ENCODE results near the gene H6PD.

DNA sequence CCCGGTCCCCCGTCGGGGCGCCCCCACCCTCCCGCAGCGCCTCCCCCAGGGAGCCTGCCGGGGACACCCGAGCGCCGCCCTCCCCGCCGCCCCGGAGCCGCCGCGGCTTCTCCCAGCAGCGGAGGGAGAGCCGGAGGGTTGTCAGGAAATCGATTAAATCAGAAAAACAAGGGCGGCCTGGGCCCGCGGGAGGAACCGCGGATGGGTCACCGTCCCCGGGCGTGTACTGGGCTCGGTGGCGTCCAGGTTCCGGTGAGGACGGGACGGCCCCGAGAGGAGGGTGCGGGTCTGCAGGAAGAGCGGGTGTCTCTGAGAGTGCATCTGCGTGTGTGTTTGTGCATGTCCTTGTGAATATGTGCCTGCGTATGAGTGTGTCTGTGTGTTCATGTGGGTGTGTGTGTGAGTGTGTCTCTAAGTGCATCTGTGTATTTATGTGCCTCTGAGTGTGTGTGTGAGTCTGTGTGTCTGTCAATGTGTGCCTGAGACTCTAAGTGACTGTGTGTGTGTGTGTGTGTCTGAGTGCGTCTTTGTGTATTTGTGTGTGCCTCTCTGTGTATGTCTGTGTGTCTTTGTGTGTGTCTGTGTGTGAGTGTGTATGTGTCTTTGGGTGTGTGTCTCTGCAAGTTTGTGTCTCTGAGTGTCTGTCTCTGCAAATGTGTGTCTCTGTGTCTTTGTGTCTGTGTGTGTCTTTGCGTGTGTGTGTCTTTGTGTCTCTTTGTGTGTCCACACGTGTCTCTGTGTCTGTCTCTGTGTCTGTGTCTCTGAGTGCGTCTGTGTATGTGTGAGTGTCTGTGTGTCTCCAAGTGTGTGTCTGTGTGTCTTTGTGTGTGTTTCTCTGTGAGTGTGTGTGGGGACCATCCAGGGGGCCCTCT lies 59.2 kb downstream of the H6PD start:
- TF ChIP-seq JUN (IDR thresholded peaks at IDR 0.05; ENCODE audit: borderline replicate concordance, insufficient read depth, insufficient read length, low read depth) = no peak
- TF ChIP-seq, protein P1, sequence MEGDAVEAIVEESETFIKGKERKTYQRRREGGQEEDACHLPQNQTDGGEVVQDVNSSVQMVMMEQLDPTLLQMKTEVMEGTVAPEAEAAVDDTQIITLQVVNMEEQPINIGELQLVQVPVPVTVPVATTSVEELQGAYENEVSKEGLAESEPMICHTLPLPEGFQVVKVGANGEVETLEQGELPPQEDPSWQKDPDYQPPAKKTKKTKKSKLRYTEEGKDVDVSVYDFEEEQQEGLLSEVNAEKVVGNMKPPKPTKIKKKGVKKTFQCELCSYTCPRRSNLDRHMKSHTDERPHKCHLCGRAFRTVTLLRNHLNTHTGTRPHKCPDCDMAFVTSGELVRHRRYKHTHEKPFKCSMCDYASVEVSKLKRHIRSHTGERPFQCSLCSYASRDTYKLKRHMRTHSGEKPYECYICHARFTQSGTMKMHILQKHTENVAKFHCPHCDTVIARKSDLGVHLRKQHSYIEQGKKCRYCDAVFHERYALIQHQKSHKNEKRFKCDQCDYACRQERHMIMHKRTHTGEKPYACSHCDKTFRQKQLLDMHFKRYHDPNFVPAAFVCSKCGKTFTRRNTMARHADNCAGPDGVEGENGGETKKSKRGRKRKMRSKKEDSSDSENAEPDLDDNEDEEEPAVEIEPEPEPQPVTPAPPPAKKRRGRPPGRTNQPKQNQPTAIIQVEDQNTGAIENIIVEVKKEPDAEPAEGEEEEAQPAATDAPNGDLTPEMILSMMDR (IDR thresholded peaks at IDR 0.05; ENCODE audit: extremely low read depth in 1 of 2, insufficient read depth in 1 of 2, low read depth in 1 of 2, low read length in 2 of 2) = no peak
